ENCODE measurements around the gene ARID5B. TPM values are rescaled to one million over a fixed set of nuclear protein-coding genes. Genes with fewer than 3 reads are reported as not detected.

The ARID5B gene, protein sequence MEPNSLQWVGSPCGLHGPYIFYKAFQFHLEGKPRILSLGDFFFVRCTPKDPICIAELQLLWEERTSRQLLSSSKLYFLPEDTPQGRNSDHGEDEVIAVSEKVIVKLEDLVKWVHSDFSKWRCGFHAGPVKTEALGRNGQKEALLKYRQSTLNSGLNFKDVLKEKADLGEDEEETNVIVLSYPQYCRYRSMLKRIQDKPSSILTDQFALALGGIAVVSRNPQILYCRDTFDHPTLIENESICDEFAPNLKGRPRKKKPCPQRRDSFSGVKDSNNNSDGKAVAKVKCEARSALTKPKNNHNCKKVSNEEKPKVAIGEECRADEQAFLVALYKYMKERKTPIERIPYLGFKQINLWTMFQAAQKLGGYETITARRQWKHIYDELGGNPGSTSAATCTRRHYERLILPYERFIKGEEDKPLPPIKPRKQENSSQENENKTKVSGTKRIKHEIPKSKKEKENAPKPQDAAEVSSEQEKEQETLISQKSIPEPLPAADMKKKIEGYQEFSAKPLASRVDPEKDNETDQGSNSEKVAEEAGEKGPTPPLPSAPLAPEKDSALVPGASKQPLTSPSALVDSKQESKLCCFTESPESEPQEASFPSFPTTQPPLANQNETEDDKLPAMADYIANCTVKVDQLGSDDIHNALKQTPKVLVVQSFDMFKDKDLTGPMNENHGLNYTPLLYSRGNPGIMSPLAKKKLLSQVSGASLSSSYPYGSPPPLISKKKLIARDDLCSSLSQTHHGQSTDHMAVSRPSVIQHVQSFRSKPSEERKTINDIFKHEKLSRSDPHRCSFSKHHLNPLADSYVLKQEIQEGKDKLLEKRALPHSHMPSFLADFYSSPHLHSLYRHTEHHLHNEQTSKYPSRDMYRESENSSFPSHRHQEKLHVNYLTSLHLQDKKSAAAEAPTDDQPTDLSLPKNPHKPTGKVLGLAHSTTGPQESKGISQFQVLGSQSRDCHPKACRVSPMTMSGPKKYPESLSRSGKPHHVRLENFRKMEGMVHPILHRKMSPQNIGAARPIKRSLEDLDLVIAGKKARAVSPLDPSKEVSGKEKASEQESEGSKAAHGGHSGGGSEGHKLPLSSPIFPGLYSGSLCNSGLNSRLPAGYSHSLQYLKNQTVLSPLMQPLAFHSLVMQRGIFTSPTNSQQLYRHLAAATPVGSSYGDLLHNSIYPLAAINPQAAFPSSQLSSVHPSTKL
- 0.04 and 0.11 TPM in 2 replicates for total RNA-seq (2021)
- long read RNA-seq: 0 reads

DNA sequence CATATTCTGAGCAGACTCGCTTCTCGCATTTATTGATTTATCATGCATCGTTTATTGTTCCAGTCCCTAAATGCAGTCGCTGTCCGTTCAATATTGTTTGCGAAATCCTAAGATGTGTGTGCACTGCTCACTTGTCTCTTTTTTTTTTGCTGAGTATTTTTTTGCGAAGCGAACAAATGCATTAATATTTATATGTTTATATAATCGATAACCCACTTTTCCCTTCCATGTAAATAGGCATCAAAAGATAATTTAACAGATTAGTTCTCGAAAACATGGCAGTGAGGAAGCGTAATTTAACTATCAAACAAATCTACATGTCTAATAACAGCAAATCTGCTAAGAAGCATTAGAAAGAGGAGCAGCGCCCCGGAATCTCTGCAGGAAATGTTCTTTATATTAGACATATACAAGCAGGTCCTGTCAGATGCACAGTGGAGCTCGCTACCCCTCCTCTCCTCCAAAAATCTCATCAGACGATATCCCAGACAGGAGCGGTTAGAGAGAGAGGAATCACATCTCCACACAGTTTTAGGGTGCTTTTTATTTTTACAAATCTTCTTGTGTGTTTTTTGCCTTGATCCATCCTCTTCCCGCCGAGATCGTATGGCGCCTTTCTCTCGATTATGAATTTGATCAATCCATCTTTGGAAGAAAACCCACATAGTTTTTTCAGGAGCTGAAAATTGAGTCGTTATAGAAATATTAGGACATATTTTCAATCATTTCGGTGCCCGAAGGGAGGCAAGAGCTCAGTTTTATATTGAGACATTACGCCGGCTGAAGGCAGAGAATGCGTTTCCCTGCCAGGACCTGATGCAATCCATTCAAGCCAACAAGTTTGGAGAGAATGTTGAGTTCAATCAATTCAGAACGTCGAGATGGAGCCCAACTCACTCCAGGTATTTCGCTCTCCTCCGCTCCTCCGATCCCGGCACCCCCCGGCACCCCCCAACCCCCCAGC lies at the start of gene ARID5B:
TSS of gene ARID5B (plus strand) at position 871 of the 964 bp plus-strand sequence. CDS start at position 882, 11 bp downstream.
- Histone ChIP-seq H4K20me1 (ENCODE audit: control insufficient read depth, insufficient read depth, insufficient read length) (no peaks in the 10 kb centered on the region), H2BK12ac (ENCODE audit: insufficient read length, low read depth, low read length) (no peak within 1 kb of the TSS), H4K5ac (ENCODE audit: insufficient read length, low read depth, low read length) (no peak within 1 kb of the TSS), H2BK120ac (ENCODE audit: low read depth, low read length, poor library complexity, severe bottlenecking) (no peak within 1 kb of the TSS), H3K4ac (ENCODE audit: low read depth, low read length) (no peak within 1 kb of the TSS), H4K91ac (ENCODE audit: insufficient read length, low read depth, low read length) (no peak within 1 kb of the TSS), H3K4me2 (ENCODE audit: insufficient read depth, insufficient read length, low read length) (peak within 1 kb of the TSS; percentile 99), H3K27me3 (ENCODE audit: insufficient read depth, low read length) (peaks cover 29% of the 10 kb centered on the region; the same call in 1 of the 2 replicates), H3K79me2 (ENCODE audit: insufficient read depth, low read length) (no peaks in the 10 kb centered on the region), H3K56ac (ENCODE audit: insufficient read length, low read depth, low read length) (peak within 1 kb of the TSS; percentile 92), H3K9me3 (ENCODE audit: control insufficient read depth, low read depth, low read length) (no peaks in the 10 kb centered on the region), H3K14ac (ENCODE audit: insufficient read depth, low read length) (peak within 1 kb of the TSS; percentile 96; the same call in 1 of the 2 replicates), H3K23me2 (ENCODE audit: insufficient read length, low read depth, low read length, poor library complexity, severe bottlenecking) (peaks cover 41% of the 10 kb centered on the region), H3K27ac (ENCODE audit: insufficient read length, low read depth, low read length) (no peak within 1 kb of the TSS), H3K23ac (ENCODE audit: insufficient read length, low read depth, low read length) (no peak within 1 kb of the TSS), H3K9ac (ENCODE audit: extremely low read depth, insufficient read length, low read length) (peak within 1 kb of the TSS; percentile 91), H3T11ph (ENCODE audit: low read length) (no peak within 1 kb of the TSS), H4K8ac (replicated peaks; ENCODE audit: insufficient read length, low read depth, low read length) (no peak within 1 kb of the TSS), H2AK5ac (ENCODE audit: insufficient read length, low read length) (no peak within 1 kb of the TSS), H2BK5ac (ENCODE audit: insufficient read length, low read length) (peak within 1 kb of the TSS; percentile 88), H3K18ac (ENCODE audit: insufficient read length, low read depth, low read length) (peak within 1 kb of the TSS; percentile 93), H3K4me1 (ENCODE audit: insufficient read depth, low read length) (no peaks in the 10 kb centered on the region), H2BK15ac (ENCODE audit: low read depth, low read length) (no peak within 1 kb of the TSS), H3K79me1 (ENCODE audit: insufficient read depth, low read depth, low read length, poor library complexity, severe bottlenecking) (no peaks in the 10 kb centered on the region), H2AFZ (ENCODE audit: low read length) (peak within 1 kb of the TSS; percentile 96), H2BK20ac (ENCODE audit: low read depth, low read length, poor library complexity, severe bottlenecking) (no peak within 1 kb of the TSS)
- H3K36me3 Mint-ChIP-seq (ENCODE audit: insufficient read depth in 1 of 3, low read depth in 3 of 3): no peaks in the 10 kb centered on the region; a peak in 1 of 7 replicates
- H3K9me3 Mint-ChIP-seq: no peaks in the 10 kb centered on the region; a peak in 1 of 5 replicates
- peak; percentile 38 for DNase-seq
- peak within 1 kb of the TSS; percentile 84 to 88 for H3K4me3 Mint-ChIP-seq
- TF ChIP-seq, protein P1, sequence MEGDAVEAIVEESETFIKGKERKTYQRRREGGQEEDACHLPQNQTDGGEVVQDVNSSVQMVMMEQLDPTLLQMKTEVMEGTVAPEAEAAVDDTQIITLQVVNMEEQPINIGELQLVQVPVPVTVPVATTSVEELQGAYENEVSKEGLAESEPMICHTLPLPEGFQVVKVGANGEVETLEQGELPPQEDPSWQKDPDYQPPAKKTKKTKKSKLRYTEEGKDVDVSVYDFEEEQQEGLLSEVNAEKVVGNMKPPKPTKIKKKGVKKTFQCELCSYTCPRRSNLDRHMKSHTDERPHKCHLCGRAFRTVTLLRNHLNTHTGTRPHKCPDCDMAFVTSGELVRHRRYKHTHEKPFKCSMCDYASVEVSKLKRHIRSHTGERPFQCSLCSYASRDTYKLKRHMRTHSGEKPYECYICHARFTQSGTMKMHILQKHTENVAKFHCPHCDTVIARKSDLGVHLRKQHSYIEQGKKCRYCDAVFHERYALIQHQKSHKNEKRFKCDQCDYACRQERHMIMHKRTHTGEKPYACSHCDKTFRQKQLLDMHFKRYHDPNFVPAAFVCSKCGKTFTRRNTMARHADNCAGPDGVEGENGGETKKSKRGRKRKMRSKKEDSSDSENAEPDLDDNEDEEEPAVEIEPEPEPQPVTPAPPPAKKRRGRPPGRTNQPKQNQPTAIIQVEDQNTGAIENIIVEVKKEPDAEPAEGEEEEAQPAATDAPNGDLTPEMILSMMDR (conservative IDR thresholded peaks at IDR 0.05): no peak
- no CpG with 5 or more reads among the region's 34 CpGs for WGBS (ENCODE audit: extremely low coverage, insufficient read length, low lambda C conversion rate)
- peaks cover 44 to 59% of the 10 kb centered on the region in 2 experiments for H3K4me1 Mint-ChIP-seq
- peak within 1 kb of the TSS; percentile 97 to 100 (median 100) for H3K27ac Mint-ChIP-seq
- peaks cover 75% of the 10 kb centered on the region for H3K27me3 Mint-ChIP-seq (ENCODE audit: low read depth)
